Natural killer cell (primary cell): ENCODE measurements around the gene YPEL1. TPM values are rescaled to one million over a fixed set of nuclear protein-coding genes. Genes with fewer than 3 reads are reported as not detected.
"Not testable (repeated sequence)": the region's sequence is repeated elsewhere in the genome, so short reads cannot be mapped to it uniquely, and the experiment has no call there.

ENCODE experiments used
- ATAC-seq, 3 donors: fragments of 150-1000 bp in 2 of 3; fragments of 200-7000 bp in 1 of 3; cut with Tn5 transposase; 1 replicate in 1 of 3; 2 replicates in 2 of 3; pipeline ENCODE4 v1.10.0; 2021; ENCODE audit warnings: mild to moderate bottlenecking in 2 of 3, moderate library complexity in 2 of 3
- DNase-seq, 2 donors: peaks; one replicate each; pipeline versions ENCODE4 v3.0.0 to v3.0.0-alpha.2; 2013 to 2021; ENCODE audit warnings: mixed read lengths in 1 of 2
- H3K27ac ChIP-seq: one replicate; pipeline ENCODE4 v1.5.1; 2013; ENCODE audit warnings: mild to moderate bottlenecking, low read length
- H3K27me3 ChIP-seq: one replicate; pipeline ENCODE4 v1.6.1; 2013; ENCODE audit warnings: low read length; ENCODE audit not compliant: control insufficient read depth, insufficient read depth
- H3K36me3 ChIP-seq: one replicate; pipeline ENCODE4 v1.6.1; 2013; ENCODE audit warnings: low read length; ENCODE audit not compliant: control insufficient read depth, insufficient read depth
- H3K4me1 ChIP-seq: one replicate; pipeline ENCODE4 v1.6.1; 2013; ENCODE audit warnings: low read length; ENCODE audit not compliant: control insufficient read depth, insufficient read depth
- H3K4me3 ChIP-seq: one replicate; pipeline ENCODE4 v1.5.1; 2013; ENCODE audit warnings: low read length
- H3K9me3 ChIP-seq: one replicate; pipeline ENCODE4 v1.6.1; 2013; ENCODE audit warnings: low read length; ENCODE audit not compliant: control insufficient read depth, insufficient read depth
- H3K27ac Mint-ChIP-seq, 2 donors: one replicate each; pipeline ENCODE4 v1.8.0; 2022; ENCODE audit warnings: mild to moderate bottlenecking in 2 of 2, mixed read lengths in 2 of 2, moderate library complexity in 1 of 2
- H3K27me3 Mint-ChIP-seq, 2 donors: one replicate each; pipeline ENCODE4 v1.8.0; 2022; ENCODE audit warnings: low read depth in 2 of 2, mixed read lengths in 2 of 2
- H3K36me3 Mint-ChIP-seq: one replicate; pipeline ENCODE4 v1.8.0; 2022; ENCODE audit warnings: mixed read lengths
- H3K4me1 Mint-ChIP-seq, 2 donors: one replicate each; pipeline ENCODE4 v1.8.0; 2022; ENCODE audit warnings: mixed read lengths in 2 of 2
- H3K4me3 Mint-ChIP-seq: one replicate; pipeline ENCODE4 v1.8.0; 2022; ENCODE audit warnings: mild to moderate bottlenecking, moderate library complexity, mixed read lengths
- H3K9me3 Mint-ChIP-seq, 2 donors: one replicate each; pipeline ENCODE4 v1.8.0; 2022; ENCODE audit warnings: mixed read lengths in 2 of 2
- CTCF ChIP-seq: fragments of 200-600 bp; IDR thresholded peaks from one replicate; pipeline ENCODE4 v1.8.0; 2022; ENCODE audit warnings: antibody characterized with exemption
- WGBS: methylation state at CpG from one replicate; pipeline ENCODE4 v1.1.7; 2013; ENCODE audit warnings: missing lambda C conversion rate; ENCODE audit not compliant: insufficient coverage; 5-methylcytosine and 5-hydroxymethylcytosine counted together
- intact Hi-C: fragments of 100-400 bp; cut with micrococcal nuclease; formaldehyde crosslinking; loops from one replicate; pipeline ENCODE4 v1.14.2; 2022
- total RNA-seq, 4 donors: library from RNA; stranded (reverse); fragments of 120-200 nt in 1 of 4; gene quantifications; one replicate each; pipeline versions ENCODE4 v1.2.3 to v1.2.4, GENCODE V29; 2013 to 2022

Gene YPEL1
- total RNA-seq, 3 donors from 2014 or later (not counting 1 experiment from before 2014, with no cell fraction given): 59.9 to 86.3 (median 68.8) TPM

GRCh38 chr22:21734540-21735199 lies 924 bp downstream of the YPEL1 start:
- DNase-seq: peak in 1 of 2 donors; percentile 46
- intact Hi-C loops: loop anchor here (1.0 to 2.0 kb wide), 2 partner anchors 33 to 132 kb away; partner anchors contain the start of gene MAPK1
- Histone ChIP-seq H3K36me3 (peaks cover 7% of the 10 kb centered on the region), H3K4me3 (peak overlapping the region; percentile 66), H3K9me3 (no peaks in the 10 kb centered on the region), H3K27me3 (no peaks in the 10 kb centered on the region), H3K4me1 (peaks cover 63% of the 10 kb centered on the region), H3K27ac (peak overlapping the region; percentile 82)
- H3K27ac Mint-ChIP-seq: peak overlapping the region; percentile 95 to 96
- no peaks in the 10 kb centered on the region for H3K9me3 Mint-ChIP-seq
- no peaks in the 10 kb centered on the region for H3K36me3 Mint-ChIP-seq
- H3K27me3 Mint-ChIP-seq: no peaks in the 10 kb centered on the region
- peaks cover 64 to 66% of the 10 kb centered on the region in 2 donors for H3K4me1 Mint-ChIP-seq
- TF ChIP-seq CTCF: no peak
- peak overlapping the region; percentile 97 for H3K4me3 Mint-ChIP-seq
- WGBS: 9% methylated on average over 8 of the region's 8 CpGs
- no peak for ATAC-seq

GRCh38 chr22:21731503-21731902 lies 4.1 kb downstream of the YPEL1 start:
- 60% methylated on average over 5 of the region's 5 CpGs for WGBS
- Histone ChIP-seq H3K4me3 (no peak overlapping the region), H3K27me3 (no peaks in the 10 kb centered on the region), H3K9me3 (no peaks in the 10 kb centered on the region), H3K36me3 (peaks cover 16% of the 10 kb centered on the region), H3K4me1 (peaks cover 44% of the 10 kb centered on the region), H3K27ac (no peak overlapping the region)
- DNase-seq (no peak), ATAC-seq (no peak)
- intact Hi-C loops: no loop called here
- Mint-ChIP-seq H3K4me1 (peaks cover 55 to 57% of the 10 kb centered on the region in 2 donors), H3K27me3 (no peaks in the 10 kb centered on the region), H3K36me3 (no peaks in the 10 kb centered on the region), H3K4me3 (peak overlapping the region; percentile 26), H3K27ac (peak overlapping the region in 1 of 2 donors; percentile 81), H3K9me3 (no peaks in the 10 kb centered on the region)
- no peak for TF ChIP-seq CTCF

GRCh38 chr22:21730535-21731308 lies 4.9 kb downstream of the YPEL1 start:
- peaks cover 48% of the 10 kb centered on the region for H3K4me1 ChIP-seq
- intact Hi-C loops: no loop called here
- no peak for TF ChIP-seq CTCF
- Mint-ChIP-seq H3K4me1 (peaks cover 62 to 64% of the 10 kb centered on the region in 2 donors), H3K27me3 (no peaks in the 10 kb centered on the region), H3K36me3 (no peaks in the 10 kb centered on the region), H3K27ac (peak overlapping the region in 1 of 2 donors; percentile 81), H3K9me3 (no peaks in the 10 kb centered on the region), H3K4me3 (no peak overlapping the region)
- H3K27me3 ChIP-seq: no peaks in the 10 kb centered on the region
- H3K9me3 ChIP-seq: no peaks in the 10 kb centered on the region
- ATAC-seq: no peak
- H3K27ac ChIP-seq: no peak overlapping the region
- no peak overlapping the region for H3K4me3 ChIP-seq
- H3K36me3 ChIP-seq: peaks cover 16% of the 10 kb centered on the region
- no peak for DNase-seq
- 95% methylated on average over 9 of the region's 9 CpGs for WGBS

- H3K9me3 Mint-ChIP-seq, H3K27ac Mint-ChIP-seq, DNase-seq, H3K9me3 ChIP-seq, H3K27ac ChIP-seq, H3K36me3 Mint-ChIP-seq, H3K27me3 Mint-ChIP-seq, intact Hi-C loops, ATAC-seq, H3K27me3 ChIP-seq, H3K4me3 ChIP-seq, H3K4me3 Mint-ChIP-seq: not testable (repeated sequence)
- 96% methylated on average over 2 of the region's 3 CpGs for WGBS
- H3K36me3 ChIP-seq: peaks cover 16% of the 10 kb centered on the region
- peaks cover 41% of the 10 kb centered on the region for H3K4me1 ChIP-seq
- H3K4me1 Mint-ChIP-seq: peaks cover 52 to 53% of the 10 kb centered on the region in 2 donors
Measured at GRCh38 chr22:21729184-21729583, 6.4 kb downstream of the YPEL1 start.
